Rectal smooth muscle tissue (tissue), 1 donor: Measurements from ENCODE around the gene EXD3.
"Not testable (repeated sequence)": the region's sequence is repeated elsewhere in the genome, so short reads cannot be mapped to it uniquely, and the experiment has no call there.

Experiments
- H3K27ac ChIP-seq: one replicate; pipeline ENCODE4 v1.7.0; 2013; ENCODE audit warnings: low read depth, low read length, inconsistent platforms
- H3K27me3 ChIP-seq: one replicate; pipeline ENCODE4 v1.7.0; 2013; ENCODE audit warnings: low read length; ENCODE audit not compliant: control insufficient read depth, insufficient read depth
- H3K36me3 ChIP-seq: one replicate; pipeline ENCODE4 v1.7.0; 2013; ENCODE audit warnings: low read length; ENCODE audit not compliant: control insufficient read depth, insufficient read depth
- H3K4me1 ChIP-seq: one replicate; pipeline ENCODE4 v1.7.0; 2013; ENCODE audit warnings: low read length; ENCODE audit not compliant: control insufficient read depth, insufficient read depth
- H3K4me3 ChIP-seq: one replicate; pipeline ENCODE4 v1.7.0; 2013; ENCODE audit warnings: low read length
- H3K9ac ChIP-seq: one replicate; pipeline ENCODE4 v1.7.0; 2013; ENCODE audit warnings: low read length

EXD3 gene

GRCh38 chr9:137422604-137423513 lies at the start of gene EXD3, which contains the start of gene NOXA1:
EXD3 (minus strand) TSS chr9:137423162; CDS start chr9:137395357, 27,805 bp downstream.
NOXA1 (plus strand) TSS chr9:137423393; CDS start chr9:137423530, 137 bp downstream.
- H3K27me3 ChIP-seq = no peaks in the 10 kb centered on the region
- no peaks in the 10 kb centered on the region for H3K4me1 ChIP-seq
- H3K9ac ChIP-seq = peak within 1 kb of the TSS; percentile 64
- H3K4me3 ChIP-seq = peak within 1 kb of the TSS; percentile 85
- H3K27ac ChIP-seq = no peak within 1 kb of the TSS
- no peaks in the 10 kb centered on the region for H3K36me3 ChIP-seq

DNA sequence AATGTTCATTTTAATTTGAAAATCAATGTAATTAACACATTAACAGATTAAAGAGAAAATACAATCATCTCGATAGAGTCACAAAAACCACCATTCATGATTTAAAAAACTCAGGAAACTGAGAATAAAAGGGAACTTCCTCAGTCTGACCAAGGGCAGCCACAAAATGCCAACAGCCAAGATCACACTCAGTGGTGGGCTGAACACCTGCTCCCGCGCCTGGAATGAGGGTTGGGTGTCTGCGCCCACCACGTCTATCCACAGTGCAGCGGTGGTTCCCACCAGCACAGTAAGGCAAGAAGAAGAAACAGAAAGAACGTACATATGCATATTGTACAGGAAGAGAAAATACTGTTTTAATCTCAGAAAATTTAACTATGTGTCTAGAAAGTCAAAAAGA lies 47.8 kb upstream of the EXD3 start:
- no peak overlapping the region for H3K4me3 ChIP-seq
- no peaks in the 10 kb centered on the region for H3K4me1 ChIP-seq
- H3K27me3 ChIP-seq = no peaks in the 10 kb centered on the region
- H3K27ac ChIP-seq = no peak overlapping the region
- no peaks in the 10 kb centered on the region for H3K36me3 ChIP-seq
- H3K9ac ChIP-seq = no peak overlapping the region

DNA sequence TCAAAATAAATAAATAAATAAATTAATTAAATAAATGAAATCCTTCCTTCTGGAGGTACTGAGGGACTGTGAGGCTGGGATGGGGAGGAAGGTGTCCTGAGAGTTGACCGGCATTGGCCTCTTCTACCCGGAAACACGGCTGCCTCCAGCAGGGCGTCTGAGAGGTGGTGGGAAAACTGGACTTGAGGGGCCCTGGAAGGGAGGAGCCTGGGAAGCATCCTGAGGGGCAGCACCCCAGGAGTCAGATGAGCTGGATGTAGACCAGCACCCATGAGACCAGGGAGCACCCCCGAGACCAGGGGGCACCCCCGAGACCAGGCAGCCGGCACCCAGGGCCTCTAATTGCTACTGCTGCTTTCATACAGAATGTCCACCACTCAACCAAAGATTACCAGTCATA lies 44.9 kb upstream of the EXD3 start:
- H3K36me3 ChIP-seq = no peaks in the 10 kb centered on the region
- no peak overlapping the region for H3K9ac ChIP-seq
- no peaks in the 10 kb centered on the region for H3K4me1 ChIP-seq
- H3K27ac ChIP-seq = no peak overlapping the region
- H3K27me3 ChIP-seq = no peaks in the 10 kb centered on the region
- H3K4me3 ChIP-seq = no peak overlapping the region

GRCh38 chr9:137467161-137467581 lies 44.2 kb upstream of the EXD3 start:
- Histone ChIP-seq H3K36me3 (no peaks in the 10 kb centered on the region), H3K4me3 (no peak overlapping the region), H3K27me3 (no peaks in the 10 kb centered on the region), H3K9ac (no peak overlapping the region), H3K27ac (no peak overlapping the region), H3K4me1 (no peaks in the 10 kb centered on the region)

GRCh38 chr9:137466389-137467085 lies 43.6 kb upstream of the EXD3 start:
- not testable (repeated sequence) for H3K4me1 ChIP-seq, H3K9ac ChIP-seq, H3K4me3 ChIP-seq, H3K27me3 ChIP-seq, H3K27ac ChIP-seq, H3K36me3 ChIP-seq

DNA sequence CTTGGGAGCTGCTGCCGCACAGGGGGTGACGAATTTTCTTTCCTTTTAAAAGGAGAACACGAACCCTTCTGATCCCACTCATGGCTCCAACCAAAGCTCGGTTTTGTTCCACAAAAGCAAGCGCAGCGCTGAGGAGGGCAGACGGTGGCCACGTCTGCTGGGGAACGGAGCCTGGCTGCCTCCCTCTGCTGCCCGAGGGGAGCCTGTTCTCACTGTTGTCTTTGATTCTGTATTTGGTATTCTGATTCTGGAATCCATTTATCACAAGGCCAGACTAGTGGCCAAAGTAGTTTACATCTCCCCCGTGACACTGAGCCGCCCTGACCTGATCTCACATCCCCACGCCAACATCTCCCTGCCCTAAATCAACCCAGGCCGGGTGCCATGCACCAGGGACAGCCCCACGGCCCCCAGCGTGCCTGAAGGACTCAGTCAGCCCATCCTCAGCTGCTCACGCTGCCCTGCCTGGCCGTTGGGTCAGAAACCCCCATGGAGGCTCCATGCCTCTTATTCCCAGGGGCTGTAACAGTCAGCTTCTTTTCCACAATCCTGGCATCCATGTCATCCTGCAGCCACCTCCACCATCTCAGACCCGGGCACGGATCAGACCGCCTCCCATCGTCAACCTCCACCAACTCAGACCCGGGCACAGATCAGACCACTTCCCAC lies 42.9 kb upstream of the EXD3 start:
- H3K36me3 ChIP-seq = no peaks in the 10 kb centered on the region
- no peaks in the 10 kb centered on the region for H3K27me3 ChIP-seq
- H3K27ac ChIP-seq = no peak overlapping the region
- no peaks in the 10 kb centered on the region for H3K4me1 ChIP-seq
- H3K4me3 ChIP-seq = no peak overlapping the region
- H3K9ac ChIP-seq = no peak overlapping the region

GRCh38 chr9:137465000-137465719 lies 42.2 kb upstream of the EXD3 start:
- Histone ChIP-seq H3K27me3 (no peaks in the 10 kb centered on the region), H3K36me3 (no peaks in the 10 kb centered on the region), H3K9ac (no peak overlapping the region), H3K4me3 (no peak overlapping the region), H3K27ac (no peak overlapping the region), H3K4me1 (no peaks in the 10 kb centered on the region)

GRCh38 chr9:137464291-137464999 lies 41.5 kb upstream of the EXD3 start:
- H3K27me3 ChIP-seq = no peaks in the 10 kb centered on the region
- H3K36me3 ChIP-seq = no peaks in the 10 kb centered on the region
- H3K9ac ChIP-seq = no peak overlapping the region
- no peak overlapping the region for H3K27ac ChIP-seq
- H3K4me1 ChIP-seq = no peaks in the 10 kb centered on the region
- H3K4me3 ChIP-seq = no peak overlapping the region

GRCh38 chr9:137463931-137464290 lies 40.9 kb upstream of the EXD3 start:
- Histone ChIP-seq H3K36me3 (no peaks in the 10 kb centered on the region), H3K27me3 (no peaks in the 10 kb centered on the region), H3K4me3 (no peak overlapping the region), H3K27ac (no peak overlapping the region), H3K4me1 (no peaks in the 10 kb centered on the region), H3K9ac (no peak overlapping the region)

- Histone ChIP-seq H3K36me3 (no peaks in the 10 kb centered on the region), H3K27ac (no peak overlapping the region), H3K9ac (no peak overlapping the region), H3K4me3 (no peak overlapping the region), H3K4me1 (peaks cover 2% of the 10 kb centered on the region), H3K27me3 (no peaks in the 10 kb centered on the region)
Observed at GRCh38 chr9:137462986-137463930, 40.3 kb upstream of the EXD3 start.
